ENCODE measurements around the gene CAMTA1.
"Not testable (repeated sequence)": the region's sequence is repeated elsewhere in the genome, so short reads cannot be mapped to it uniquely, and the experiment has no call there.

Gene CAMTA1

GRCh38 chr1:7592120-7592798 is 807.0 kb downstream of the CAMTA1 start:
- DNase-seq = no peak

- no peak for DNase-seq
Measured at GRCh38 chr1:7594002-7594713, 808.9 kb downstream of the CAMTA1 start.

GRCh38 chr1:7594714-7595295 is 809.6 kb downstream of the CAMTA1 start:
- no peak for DNase-seq

- no peak for DNase-seq
Measured at GRCh38 chr1:7595336-7595735, 810.1 kb downstream of the CAMTA1 start.

GRCh38 chr1:7596126-7596965 is 811.1 kb downstream of the CAMTA1 start:
- no peak for DNase-seq

- DNase-seq = not testable (repeated sequence)
Measured at GRCh38 chr1:7598058-7598457, 812.8 kb downstream of the CAMTA1 start.

GRCh38 chr1:7604906-7605305 is 819.7 kb downstream of the CAMTA1 start:
- not testable (repeated sequence) for DNase-seq

- DNase-seq = no peak
Measured at GRCh38 chr1:7606096-7606495, 820.8 kb downstream of the CAMTA1 start.

- DNase-seq = no peak
Measured at GRCh38 chr1:7607097-7607496, 821.8 kb downstream of the CAMTA1 start.

GRCh38 chr1:7608628-7609305 is 823.5 kb downstream of the CAMTA1 start:
- no peak for DNase-seq

GRCh38 chr1:7609311-7609994 is 824.2 kb downstream of the CAMTA1 start:
- DNase-seq = no peak

- no peak for DNase-seq
Measured at GRCh38 chr1:7610106-7610731, 825.0 kb downstream of the CAMTA1 start.

- no peak for DNase-seq
Measured at GRCh38 chr1:7610936-7611335, 825.7 kb downstream of the CAMTA1 start.

- no peak for DNase-seq
Measured at GRCh38 chr1:7611421-7612010, 826.3 kb downstream of the CAMTA1 start.

GRCh38 chr1:7613106-7613850 is 828.0 kb downstream of the CAMTA1 start:
- DNase-seq = no peak

- DNase-seq = no peak
Measured at GRCh38 chr1:7613851-7614205, 828.6 kb downstream of the CAMTA1 start.

GRCh38 chr1:7614576-7615074 is 829.4 kb downstream of the CAMTA1 start:
- DNase-seq = no peak

- no peak for DNase-seq
Measured at GRCh38 chr1:7615138-7615537, 829.9 kb downstream of the CAMTA1 start.

GRCh38 chr1:7616076-7616832 is 831.0 kb downstream of the CAMTA1 start:
- DNase-seq = peak; percentile 4 to 17

Data from Kasumi-1 (cell line).